Peyer's patch (tissue), 4 donors: ENCODE results near the gene MEGF10.

ENCODE experiments used
- CTCF ChIP-seq, 6 experiments: fragments of 450-650 bp in 4 of 6; fragments of 200-600 bp in 2 of 6; sonication (generic) in 1 of 6; IDR thresholded peaks; one replicate each; pipeline ENCODE4 v1.5.1; 2017 to 2019; ENCODE audit warnings: antibody characterized with exemption in 6 of 6, mild to moderate bottlenecking in 3 of 6, moderate library complexity in 1 of 6
- POLR2A ChIP-seq, 2 donors: fragments of 450-650 bp; IDR thresholded peaks; one replicate each; pipeline ENCODE4 v1.5.1; 2017; ENCODE audit warnings: antibody characterized with exemption in 2 of 2, mild to moderate bottlenecking in 2 of 2, moderate library complexity in 2 of 2

- no peak for TF ChIP-seq CTCF (IDR thresholded peaks at IDR 0.05)
- TF ChIP-seq POLR2A (IDR thresholded peaks at IDR 0.05): no peak
Observed at GRCh38 chr5:127392762-127393161, 102.2 kb downstream of the MEGF10 start.
